SK-N-SH treated with all-trans-retinoic acid at 6 μM for 48 hours (cell line): ENCODE data around the gene RNF213.
"Not testable (repeated sequence)": the region's sequence is repeated elsewhere in the genome, so short reads cannot be mapped to it uniquely, and the experiment has no call there.

ENCODE experiments used
- ATAC-seq: fragments of 200-7000 bp; cut with Tn5 transposase; 3 replicates; pipeline ENCODE4 v1.9.1; 2020; ENCODE audit warnings: mild to moderate bottlenecking, moderate library complexity
- BACH2 ChIP-seq: fragments of 250-450 bp; sonication (Bioruptor Pico); IDR thresholded peaks from 2 replicates; pipeline ENCODE4 v1.9.0; 2021; ENCODE audit warnings: mild to moderate bottlenecking, borderline replicate concordance
- CREB5 ChIP-seq: fragments of 250-450 bp; sonication (Bioruptor Pico); IDR thresholded peaks from 2 replicates; pipeline ENCODE4 v1.5.1; 2020; ENCODE audit warnings: low read depth, mild to moderate bottlenecking, moderate library complexity
- CSDC2 ChIP-seq: fragments of 250-450 bp; sonication (Bioruptor Pico); IDR thresholded peaks from 2 replicates; pipeline ENCODE4 v1.5.0; 2020; ENCODE audit warnings: mild to moderate bottlenecking, moderate library complexity
- CSRNP3 ChIP-seq: fragments of 250-450 bp; sonication (Bioruptor Pico); IDR thresholded peaks from 2 replicates; pipeline ENCODE4 v1.5.1; 2021; ENCODE audit warnings: mild to moderate bottlenecking, moderate library complexity
- ESRRG ChIP-seq: fragments of 250-450 bp; sonication (Bioruptor Pico); IDR thresholded peaks from 2 replicates; pipeline ENCODE4 v1.6.1; 2021; ENCODE audit warnings: mild to moderate bottlenecking
- GLIS3 ChIP-seq: fragments of 250-450 bp; sonication (Bioruptor Pico); IDR thresholded peaks from 2 replicates; pipeline ENCODE4 v1.5.0; 2020; ENCODE audit warnings: mild to moderate bottlenecking, moderate library complexity
- ISL1 ChIP-seq: fragments of 250-450 bp; sonication (Bioruptor Pico); IDR thresholded peaks from 2 replicates; pipeline ENCODE4 v2.1.2; 2022; ENCODE audit warnings: mild to moderate bottlenecking, moderate library complexity
- OSR1 ChIP-seq: fragments of 250-450 bp; sonication (Bioruptor Pico); IDR thresholded peaks from 2 replicates; pipeline ENCODE4 v1.8.0; 2022; ENCODE audit warnings: moderate library complexity, mild to moderate bottlenecking, inconsistent platforms
- POU6F1 ChIP-seq: fragments of 250-450 bp; sonication (Bioruptor Pico); IDR thresholded peaks from 2 replicates; pipeline ENCODE4 v1.8.0; 2021; ENCODE audit warnings: low read depth, mild to moderate bottlenecking, moderate library complexity, borderline replicate concordance
- PPARA ChIP-seq: fragments of 250-450 bp; sonication (Bioruptor Pico); IDR thresholded peaks from 2 replicates; pipeline ENCODE4 v1.5.0; 2020; ENCODE audit warnings: mild to moderate bottlenecking, borderline replicate concordance
- RARB ChIP-seq: fragments of 250-450 bp; sonication (Bioruptor Pico); IDR thresholded peaks from 2 replicates; pipeline ENCODE4 v1.8.0; 2021; ENCODE audit warnings: mild to moderate bottlenecking, moderate library complexity
- SNAI2 ChIP-seq: fragments of 250-450 bp; sonication (Bioruptor Pico); IDR thresholded peaks from 2 replicates; pipeline ENCODE4 v1.5.0; 2020; ENCODE audit warnings: mild to moderate bottlenecking, moderate library complexity
- TCF4 ChIP-seq: fragments of 250-450 bp; sonication (Bioruptor Pico); IDR thresholded peaks from 2 replicates; pipeline ENCODE4 v1.8.0; 2021; ENCODE audit warnings: mild to moderate bottlenecking, moderate library complexity, borderline replicate concordance
- TOX ChIP-seq: fragments of 250-450 bp; sonication (Bioruptor Pico); IDR thresholded peaks from 2 replicates; pipeline ENCODE4 v1.8.0; 2021; ENCODE audit warnings: mild to moderate bottlenecking, moderate library complexity, borderline replicate concordance
- TSHZ2 ChIP-seq: fragments of 250-450 bp; sonication (Bioruptor Pico); IDR thresholded peaks from 2 replicates; pipeline ENCODE4 v1.5.0; 2020; ENCODE audit warnings: mild to moderate bottlenecking, moderate library complexity
- ZFP3 ChIP-seq: fragments of 250-450 bp; sonication (Bioruptor Pico); IDR thresholded peaks from 2 replicates; pipeline ENCODE4 v1.5.0; 2020; ENCODE audit warnings: mild to moderate bottlenecking, moderate library complexity
- ZFP30 ChIP-seq: fragments of 450-650 bp; formaldehyde crosslinking; IDR thresholded peaks from 2 replicates; pipeline ENCODE4 v1.5.0; 2022; ENCODE audit warnings: mild to moderate bottlenecking, moderate library complexity
- ZNF565 ChIP-seq: fragments of 450-650 bp; formaldehyde crosslinking; conservative IDR thresholded peaks from 2 replicates; pipeline ENCODE4 v1.5.0; 2020; ENCODE audit warnings: low read depth, mild to moderate bottlenecking, moderate library complexity
- ZNF70 ChIP-seq: fragments of 450-650 bp; formaldehyde crosslinking; IDR thresholded peaks from 2 replicates; pipeline ENCODE4 v1.5.0; 2020; ENCODE audit warnings: mild to moderate bottlenecking, moderate library complexity
- ZNF8 ChIP-seq: fragments of 450-650 bp; formaldehyde crosslinking; IDR thresholded peaks from 2 replicates; pipeline ENCODE4 v1.5.0; 2020; ENCODE audit warnings: mild to moderate bottlenecking, moderate library complexity

The RNF213 gene

GRCh38 chr17:80313160-80313829, 52.6 kb downstream of the RNF213 start:
- ATAC-seq, result no peak
- TF ChIP-seq ZNF8 (CRISPR knock-in tag), result no peak
- no peak for TF ChIP-seq ZNF70 (CRISPR knock-in tag)
- TF ChIP-seq TCF4 (CRISPR knock-in tag), result no peak
- TF ChIP-seq BACH2 (CRISPR knock-in tag), result no peak
- no peak for TF ChIP-seq RARB (CRISPR knock-in tag)

GRCh38 chr17:80313946-80314345, 53.3 kb downstream of the RNF213 start:
- not testable (repeated sequence) for ATAC-seq

- ATAC-seq, result no peak
- no peak for TF ChIP-seq ISL1 (CRISPR knock-in tag)
- TF ChIP-seq ZNF565 (CRISPR knock-in tag), result no peak
- TF ChIP-seq RARB (CRISPR knock-in tag), result no peak
- TF ChIP-seq BACH2 (CRISPR knock-in tag), result no peak
- no peak for TF ChIP-seq CSDC2 (CRISPR knock-in tag)
- no peak for TF ChIP-seq CREB5 (CRISPR knock-in tag)
- no peak for TF ChIP-seq ESRRG
- TF ChIP-seq, all 23 proteins: peak for 0
Measured at GRCh38 chr17:80315517-80316182, 55.0 kb downstream of the RNF213 start.

- TF ChIP-seq SNAI2 (CRISPR knock-in tag) (no peak), TOX (CRISPR knock-in tag) (no peak), ESRRG (no peak), TSHZ2 (CRISPR knock-in tag) (no peak), CREB5 (CRISPR knock-in tag) (no peak), CSRNP3 (CRISPR knock-in tag) (no peak), OSR1 (no peak), BACH2 (CRISPR knock-in tag) (no peak), PPARA (CRISPR knock-in tag) (no peak)
- peak; percentile 42 for ATAC-seq
Measured at GRCh38 chr17:80316431-80316830, 55.8 kb downstream of the RNF213 start.

GRCh38 chr17:80316927-80317705, 56.5 kb downstream of the RNF213 start:
- peak; percentile 30 for ATAC-seq
- TF ChIP-seq GLIS3 (CRISPR knock-in tag) (no peak), CREB5 (CRISPR knock-in tag) (no peak), ZNF8 (CRISPR knock-in tag) (no peak), CSRNP3 (CRISPR knock-in tag) (no peak), BACH2 (CRISPR knock-in tag) (no peak), POU6F1 (no peak), PPARA (CRISPR knock-in tag) (no peak), ESRRG (no peak), ZFP30 (no peak), ZFP3 (CRISPR knock-in tag) (no peak)
